ENCODE results near the gene IL36A.

- TF ChIP-seq CTCF (IDR thresholded peaks at IDR 0.05) (no peak), TCF7L2 (IDR thresholded peaks at IDR 0.05; ENCODE audit: low read depth, low read length) (no peak), POLR2AphosphoS5 (IDR thresholded peaks at IDR 0.05; ENCODE audit: low read depth, low read length) (no peak), REST (IDR thresholded peaks at IDR 0.05; ENCODE audit: insufficient read depth in 1 of 2, low read depth in 2 of 2, low read length in 1 of 2) (no peak)
Observed at GRCh38 chr2:113013336-113013661, 8.0 kb downstream of the IL36A start.

Data from Panc1 (cell line).